Prostate gland (tissue), 2 donors: ENCODE measurements around the gene CHN1. TPM values are rescaled to one million over a fixed set of nuclear protein-coding genes. Genes with fewer than 3 reads are reported as not detected.

Experiments used
- DNase-seq: peaks from one replicate; pipeline ENCODE4 v3.0.0-alpha.2; 2019; ENCODE audit warnings: low spot score
- H3K27ac ChIP-seq, 2 donors: fragments of 200-600 bp; sonication (generic); 2 replicates each; pipeline ENCODE4 v1.5.1; 2017 to 2019
- H3K27me3 ChIP-seq: fragments of 200-600 bp; sonication (generic); replicated peaks from 2 replicates; pipeline ENCODE4 v1.5.1; 2019; ENCODE audit not compliant: insufficient read depth
- H3K36me3 ChIP-seq, 2 donors: fragments of 200-600 bp; sonication (generic); 1 replicate in 1 of 2; 2 replicates in 1 of 2; pipeline versions ENCODE4 v1.5.1 to v1.8.1; 2017 to 2019
- H3K4me1 ChIP-seq: fragments of 200-600 bp; sonication (generic); replicated peaks from 2 replicates; pipeline ENCODE4 v1.5.1; 2019
- H3K4me3 ChIP-seq, 2 donors: fragments of 200-600 bp; sonication (generic); 2 replicates each; pipeline ENCODE4 v1.5.1; 2017 to 2019
- H3K9me3 ChIP-seq: fragments of 200-600 bp; sonication (generic); 2 replicates; pipeline ENCODE4 v1.5.1; 2017
- CTCF ChIP-seq, 4 experiments: fragments of 200-600 bp in 2 of 4; fragments of 450-650 bp in 2 of 4; sonication (generic) in 2 of 4; IDR thresholded peaks; 1 replicate in 3 of 4; 2 replicates in 1 of 4; pipeline ENCODE4 v1.5.1; 2016 to 2019; ENCODE audit warnings: antibody characterized with exemption in 4 of 4, mild to moderate bottlenecking in 2 of 4, moderate library complexity in 2 of 4
- POLR2A ChIP-seq: fragments of 450-650 bp; IDR thresholded peaks from one replicate; pipeline ENCODE4 v1.6.1; 2016; ENCODE audit warnings: antibody characterized with exemption, mild to moderate bottlenecking
- POLR2AphosphoS5 ChIP-seq: sonication (generic); formaldehyde crosslinking; IDR thresholded peaks from one replicate; pipeline ENCODE4 v1.6.1; 2017; ENCODE audit warnings: antibody characterized with exemption
- WGBS: methylation state at CpG from one replicate; pipeline ENCODE4 v1.1.5; 2018; 5-methylcytosine and 5-hydroxymethylcytosine counted together
- intact Hi-C: fragments of 100-400 bp; cut with DNase I; formaldehyde crosslinking; loops from one replicate; pipeline ENCODE4 v1.14.2; 2022
- total RNA-seq, 2 donors: library from RNA; depleted of rRNA; stranded (reverse); fragments of >200 nt; gene quantifications; one replicate each; pipeline ENCODE4 v1.1.0, GENCODE V29; 2016

CHN1 gene
- total RNA-seq, 2 donors from 2014 or later, result 7.8 to 20.1 TPM

DNA sequence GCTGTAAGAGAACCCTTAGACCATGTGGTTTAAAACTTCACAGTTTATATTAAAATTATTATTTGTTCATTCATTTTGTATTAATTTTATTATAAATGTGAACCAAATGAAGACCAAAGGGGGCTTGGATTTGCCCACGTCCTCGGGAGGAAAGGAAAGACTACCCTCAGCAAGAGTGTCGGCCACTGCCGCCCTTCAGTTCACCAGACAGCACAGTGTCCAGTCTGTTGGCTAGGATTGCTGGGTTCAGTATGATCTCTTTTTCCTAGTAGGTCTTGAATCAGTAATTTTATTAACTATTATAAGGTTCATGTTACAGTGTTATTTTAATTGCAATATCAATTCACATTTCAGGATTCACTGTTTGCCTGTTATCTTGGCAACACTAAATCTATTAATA, 162.7 kb downstream of the CHN1 start:
- Histone ChIP-seq H3K4me1 (no peaks in the 10 kb centered on the region), H3K27me3 (no peaks in the 10 kb centered on the region), H3K27ac (no peak overlapping the region), H3K9me3 (no peaks in the 10 kb centered on the region), H3K36me3 (no peaks in the 10 kb centered on the region), H3K4me3 (no peak overlapping the region)
- no peak for TF ChIP-seq POLR2A
- no peak for TF ChIP-seq POLR2AphosphoS5
- TF ChIP-seq CTCF (IDR thresholded peaks at IDR 0.05), result no peak
- 87% methylated on average over 4 of the region's 4 CpGs for WGBS
- intact Hi-C loops, result no loop called here
- no peak for DNase-seq

GRCh38 chr2:174841936-174842335, 163.2 kb downstream of the CHN1 start:
- Histone ChIP-seq H3K9me3 (no peaks in the 10 kb centered on the region), H3K27me3 (no peaks in the 10 kb centered on the region), H3K27ac (no peak overlapping the region), H3K4me1 (no peaks in the 10 kb centered on the region), H3K4me3 (no peak overlapping the region), H3K36me3 (no peaks in the 10 kb centered on the region)
- intact Hi-C loops, result no loop called here
- TF ChIP-seq POLR2AphosphoS5 (no peak), CTCF (IDR thresholded peaks at IDR 0.05) (no peak), POLR2A (no peak)
- DNase-seq, result no peak
- 75% methylated on average over 3 of the region's 3 CpGs for WGBS

DNA sequence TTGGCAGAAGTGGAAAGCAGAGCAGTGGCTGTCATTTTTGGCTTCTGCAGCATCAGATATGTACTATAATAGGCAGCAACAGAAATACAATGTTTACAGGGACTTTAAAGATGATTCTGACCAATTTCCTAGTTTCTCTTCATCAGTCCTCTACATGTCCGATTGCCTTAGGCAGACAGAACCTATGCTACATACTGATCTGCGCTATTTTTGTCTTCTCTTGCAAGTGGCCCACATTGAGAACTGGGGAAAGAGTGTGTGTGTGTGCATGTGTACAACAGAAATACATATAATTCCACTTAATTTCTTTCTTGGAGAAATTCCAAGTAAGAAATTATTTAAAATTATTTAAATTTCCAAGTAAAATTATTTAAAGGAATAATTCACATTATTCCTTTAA, 163.8 kb downstream of the CHN1 start:
- TF ChIP-seq CTCF (IDR thresholded peaks at IDR 0.05), result no peak
- no peak for TF ChIP-seq POLR2AphosphoS5
- TF ChIP-seq POLR2A, result no peak
- Histone ChIP-seq H3K9me3 (no peaks in the 10 kb centered on the region), H3K36me3 (no peaks in the 10 kb centered on the region), H3K27ac (no peak overlapping the region), H3K4me1 (no peaks in the 10 kb centered on the region), H3K27me3 (no peaks in the 10 kb centered on the region), H3K4me3 (no peak overlapping the region)
- intact Hi-C loops, result no loop called here
- no peak for DNase-seq
- WGBS, result 85% methylated on average over 2 of the region's 2 CpGs

DNA sequence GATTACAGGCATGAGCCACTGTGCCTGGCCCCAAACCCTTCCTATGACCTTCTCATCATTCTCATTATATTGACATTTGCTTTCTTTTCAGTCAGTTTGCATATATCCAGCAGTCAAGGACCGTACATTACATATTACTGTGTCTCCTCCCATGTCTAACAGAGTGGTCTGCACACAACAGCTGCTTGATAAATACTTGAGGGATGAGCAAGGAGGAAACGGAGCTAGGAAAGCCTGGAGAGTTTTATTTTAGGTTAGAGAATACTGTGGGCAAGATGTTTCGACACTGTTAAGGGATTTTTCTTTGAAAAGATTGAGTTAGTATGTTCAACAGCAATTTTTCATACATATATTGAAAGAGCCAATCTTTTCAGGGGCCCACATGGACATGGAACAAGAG, 164.7 kb downstream of the CHN1 start:
- Histone ChIP-seq H3K4me3 (no peak overlapping the region), H3K36me3 (no peaks in the 10 kb centered on the region), H3K4me1 (no peaks in the 10 kb centered on the region), H3K9me3 (no peaks in the 10 kb centered on the region), H3K27me3 (no peaks in the 10 kb centered on the region), H3K27ac (no peak overlapping the region)
- no peak for DNase-seq
- WGBS, result 92% methylated on average over 3 of the region's 3 CpGs
- intact Hi-C loops, result no loop called here
- no peak for TF ChIP-seq POLR2A
- no peak for TF ChIP-seq POLR2AphosphoS5
- TF ChIP-seq CTCF (IDR thresholded peaks at IDR 0.05), result no peak

DNA sequence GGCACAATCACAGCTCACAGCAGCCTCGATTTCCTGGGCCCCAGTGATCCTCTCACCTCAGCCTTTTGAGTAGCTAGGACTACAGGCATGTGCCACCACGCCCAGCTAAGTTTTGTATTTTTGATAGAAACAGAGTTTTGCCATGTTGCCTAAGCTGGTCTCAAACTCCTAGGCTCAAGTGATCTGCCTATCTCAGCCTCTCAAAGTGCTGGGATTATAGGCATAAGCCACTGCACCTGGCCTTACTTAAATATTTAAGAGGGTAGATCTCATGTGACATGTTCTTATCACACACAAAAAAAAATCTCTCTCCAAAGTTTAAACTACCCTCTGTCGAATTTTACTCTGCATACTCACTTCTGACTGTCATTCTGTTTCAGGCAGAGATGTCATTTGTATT, 165.5 kb downstream of the CHN1 start:
- Histone ChIP-seq H3K27ac (no peak overlapping the region), H3K4me1 (no peaks in the 10 kb centered on the region), H3K27me3 (no peaks in the 10 kb centered on the region), H3K9me3 (no peaks in the 10 kb centered on the region), H3K36me3 (no peaks in the 10 kb centered on the region), H3K4me3 (no peak overlapping the region)
- DNase-seq, result no peak
- 93% methylated on average over 3 of the region's 3 CpGs for WGBS
- intact Hi-C loops, result no loop called here
- TF ChIP-seq POLR2A, result no peak
- no peak for TF ChIP-seq CTCF (IDR thresholded peaks at IDR 0.05)
- no peak for TF ChIP-seq POLR2AphosphoS5
